Measurements from ENCODE around the gene PKNOX1. TPM values are rescaled to one million over a fixed set of nuclear protein-coding genes. Genes with fewer than 3 reads are reported as not detected.
"Not testable (repeated sequence)": the region's sequence is repeated elsewhere in the genome, so short reads cannot be mapped to it uniquely, and the experiment has no call there.

The PKNOX1 gene
- total RNA-seq, 1 experiment from 2014 or later, result 18.5 TPM

GRCh38 chr21:42999152-42999551 lies 24.8 kb downstream of the PKNOX1 start:
- DNase-seq (ENCODE audit: low read depth, low spot score); in situ Hi-C loops (cut with HindIII; ENCODE audit: low pct_unique_long_range_greater_than_20kb, low sequenced_read_pairs): not testable (repeated sequence)

GRCh38 chr21:43000041-43000440 lies 25.7 kb downstream of the PKNOX1 start:
- in situ Hi-C loops (cut with HindIII; ENCODE audit: low pct_unique_long_range_greater_than_20kb, low sequenced_read_pairs); DNase-seq (ENCODE audit: low read depth, low spot score): not testable (repeated sequence)

- no peak for DNase-seq (ENCODE audit: low read depth, low spot score)
- in situ Hi-C loops (cut with HindIII; ENCODE audit: low pct_unique_long_range_greater_than_20kb, low sequenced_read_pairs), result no loop called here
These were observed 27.0 kb downstream of the PKNOX1 start for GRCh38 chr21:43001316-43001715.

GRCh38 chr21:43004926-43005325 lies 30.6 kb downstream of the PKNOX1 start:
- in situ Hi-C loops (cut with HindIII; ENCODE audit: low pct_unique_long_range_greater_than_20kb, low sequenced_read_pairs), result no loop called here
- no peak for DNase-seq (ENCODE audit: low read depth, low spot score)

- in situ Hi-C loops (cut with HindIII; ENCODE audit: low pct_unique_long_range_greater_than_20kb, low sequenced_read_pairs), result no loop called here
- DNase-seq (ENCODE audit: low read depth, low spot score), result no peak
These were observed 31.3 kb downstream of the PKNOX1 start for GRCh38 chr21:43005635-43006034.

- in situ Hi-C loops (cut with HindIII; ENCODE audit: low pct_unique_long_range_greater_than_20kb, low sequenced_read_pairs); DNase-seq (ENCODE audit: low read depth, low spot score): not testable (repeated sequence)
These were observed 31.9 kb downstream of the PKNOX1 start for GRCh38 chr21:43006051-43006873.

GRCh38 chr21:43006874-43007208 lies 32.5 kb downstream of the PKNOX1 start:
- DNase-seq (ENCODE audit: low read depth, low spot score), result no peak
- in situ Hi-C loops (cut with HindIII; ENCODE audit: low pct_unique_long_range_greater_than_20kb, low sequenced_read_pairs), result no loop called here

GRCh38 chr21:43012596-43012995 lies 38.2 kb downstream of the PKNOX1 start:
- in situ Hi-C loops (cut with HindIII; ENCODE audit: low pct_unique_long_range_greater_than_20kb, low sequenced_read_pairs), result no loop called here
- no peak for DNase-seq (ENCODE audit: low read depth, low spot score)

GRCh38 chr21:43015906-43016540 lies 41.7 kb downstream of the PKNOX1 start:
- in situ Hi-C loops (cut with HindIII; ENCODE audit: low pct_unique_long_range_greater_than_20kb, low sequenced_read_pairs), result no loop called here
- no peak for DNase-seq (ENCODE audit: low read depth, low spot score)

- in situ Hi-C loops (cut with HindIII; ENCODE audit: low pct_unique_long_range_greater_than_20kb, low sequenced_read_pairs), result no loop called here
- no peak for DNase-seq (ENCODE audit: low read depth, low spot score)
These were observed 42.4 kb downstream of the PKNOX1 start for GRCh38 chr21:43016728-43017127.

- in situ Hi-C loops (cut with HindIII; ENCODE audit: low pct_unique_long_range_greater_than_20kb, low sequenced_read_pairs), result no loop called here
- no peak for DNase-seq (ENCODE audit: low read depth, low spot score)
These were observed 44.2 kb downstream of the PKNOX1 start for GRCh38 chr21:43018519-43018918.

- in situ Hi-C loops (cut with HindIII; ENCODE audit: low pct_unique_long_range_greater_than_20kb, low sequenced_read_pairs), result no loop called here
- no peak for DNase-seq (ENCODE audit: low read depth, low spot score)
These were observed 45.8 kb downstream of the PKNOX1 start for GRCh38 chr21:43020177-43020576.

GRCh38 chr21:43020771-43021170 lies 46.4 kb downstream of the PKNOX1 start:
- in situ Hi-C loops (cut with HindIII; ENCODE audit: low pct_unique_long_range_greater_than_20kb, low sequenced_read_pairs), result no loop called here
- DNase-seq (ENCODE audit: low read depth, low spot score), result no peak

- in situ Hi-C loops (cut with HindIII; ENCODE audit: low pct_unique_long_range_greater_than_20kb, low sequenced_read_pairs), result no loop called here
- DNase-seq (ENCODE audit: low read depth, low spot score), result no peak
These were observed 46.8 kb downstream of the PKNOX1 start for GRCh38 chr21:43021191-43021590.

GRCh38 chr21:43021756-43022600 lies 47.6 kb downstream of the PKNOX1 start:
- no peak for DNase-seq (ENCODE audit: low read depth, low spot score)
- in situ Hi-C loops (cut with HindIII; ENCODE audit: low pct_unique_long_range_greater_than_20kb, low sequenced_read_pairs), result no loop called here

GRCh38 chr21:43023175-43023574 lies 48.8 kb downstream of the PKNOX1 start:
- DNase-seq (ENCODE audit: low read depth, low spot score), result no peak
- in situ Hi-C loops (cut with HindIII; ENCODE audit: low pct_unique_long_range_greater_than_20kb, low sequenced_read_pairs), result no loop called here

- DNase-seq (ENCODE audit: low read depth, low spot score), result no peak
- in situ Hi-C loops (cut with HindIII; ENCODE audit: low pct_unique_long_range_greater_than_20kb, low sequenced_read_pairs), result no loop called here
These were observed 50.2 kb downstream of the PKNOX1 start for GRCh38 chr21:43024439-43025136.

Measured in SK-MEL-5 (cell line).